SK-N-SH treated with all-trans-retinoic acid at 6 μM for 48 hours (cell line): Measurements from ENCODE around the gene MEX3B.

Experiments
- CSDC2 ChIP-seq: fragments of 250-450 bp; sonication (Bioruptor Pico); IDR thresholded peaks from 2 replicates; pipeline ENCODE4 v1.5.0; 2020; ENCODE audit warnings: mild to moderate bottlenecking, moderate library complexity
- OSR1 ChIP-seq: fragments of 250-450 bp; sonication (Bioruptor Pico); IDR thresholded peaks from 2 replicates; pipeline ENCODE4 v1.8.0; 2022; ENCODE audit warnings: moderate library complexity, mild to moderate bottlenecking, inconsistent platforms
- PATZ1 ChIP-seq: fragments of 250-450 bp; sonication (Bioruptor Pico); IDR thresholded peaks from 2 replicates; pipeline ENCODE4 v1.8.0; 2020; ENCODE audit warnings: mild to moderate bottlenecking, moderate library complexity, borderline replicate concordance

GRCh38 chr15:82039871-82040270, 5.9 kb downstream of the MEX3B start:
- TF ChIP-seq OSR1 (CRISPR knock-in tag): no peak
- TF ChIP-seq PATZ1 (CRISPR knock-in tag): no peak
- no peak for TF ChIP-seq CSDC2 (CRISPR knock-in tag)
